HEK293 (cell line): ENCODE results near the gene MED10.

Source experiments
- CTCF ChIA-PET: fragments of 350-600 bp; formaldehyde crosslinking; extraction: SDS; loops from one replicate; lab custom pipeline; 2021; ENCODE audit warnings: antibody characterized with exemption; lab: Yijun Ruan, JAX
- POLR2A ChIA-PET: fragments of 300-600 bp; formaldehyde crosslinking; extraction: SDS; loops from one replicate; lab custom pipeline; 2020; ENCODE audit warnings: antibody characterized with exemption, inconsistent platforms; lab: Yijun Ruan, JAX
- H3K27ac ChIP-seq: fragments of 200-500 bp; sonication (Bioruptor generic); 2 replicates; pipeline ENCODE4 v1.5.1; 2014; ENCODE audit warnings: low read depth, low read length, control low read depth, inconsistent platforms; ENCODE audit errors: extremely low read depth
- H3K36me3 ChIP-seq, 2 experiments: fragments of 200-500 bp in 1 of 2; sonication (Bioruptor generic) in 1 of 2; 1 replicate in 1 of 2; 2 replicates in 1 of 2; pipeline ENCODE4 v1.5.1; 2014 to 2017; ENCODE audit warnings: inconsistent platforms in 2 of 2, low read length in 2 of 2; ENCODE audit not compliant: control insufficient read depth in 2 of 2, insufficient read depth in 1 of 2
- H3K4me1 ChIP-seq: fragments of 200-500 bp; sonication (Bioruptor generic); 2 replicates; pipeline ENCODE4 v1.5.1; 2014; ENCODE audit warnings: mild to moderate bottlenecking, low read length, inconsistent platforms; ENCODE audit not compliant: control insufficient read depth, insufficient read depth
- H3K4me3 ChIP-seq: 2 replicates; pipeline ENCODE4 v1.5.1; 2011; ENCODE audit warnings: low read depth, mild to moderate bottlenecking, control low read depth, low read length, moderate library complexity
- H3K9me3 ChIP-seq: fragments of 200-500 bp; sonication (Bioruptor generic); 2 replicates; pipeline ENCODE4 v1.5.1; 2014; ENCODE audit warnings: low read depth, low read length, inconsistent platforms; ENCODE audit not compliant: control insufficient read depth, insufficient read depth
- ATF2 ChIP-seq: fragments of 450-650 bp; formaldehyde crosslinking; IDR thresholded peaks from 2 replicates; pipeline ENCODE4 v1.5.1; 2016; ENCODE audit warnings: missing biosample characterization, missing genetic modification characterization, low read depth
- BCL11A ChIP-seq: fragments of 450-650 bp; formaldehyde crosslinking; IDR thresholded peaks from 2 replicates; pipeline ENCODE4 v1.5.1; 2016; ENCODE audit warnings: low read depth, missing biosample characterization, missing genetic modification characterization
- MEIS1 ChIP-seq: sonication (generic); formaldehyde crosslinking; IDR thresholded peaks from 2 replicates; pipeline ENCODE4 v1.8.1; 2022; ENCODE audit warnings: missing genetic modification reagents, mild to moderate bottlenecking, borderline replicate concordance
- ZBTB20 ChIP-seq: fragments of 450-650 bp; formaldehyde crosslinking; IDR thresholded peaks from 2 replicates; pipeline ENCODE4 v1.5.1; 2016; ENCODE audit warnings: missing biosample characterization, missing genetic modification characterization
- ZBTB7A ChIP-seq: fragments of 450-650 bp; formaldehyde crosslinking; IDR thresholded peaks from 2 replicates; pipeline ENCODE4 v1.5.1; 2016; ENCODE audit warnings: low read depth, missing biosample characterization, missing genetic modification characterization
- ZNF10 ChIP-seq: fragments of 450-650 bp; formaldehyde crosslinking; IDR thresholded peaks from 2 replicates; pipeline ENCODE4 v1.5.1; 2017; ENCODE audit warnings: missing biosample characterization, missing genetic modification characterization
- ZNF132 ChIP-seq: fragments of 450-650 bp; formaldehyde crosslinking; IDR thresholded peaks from 2 replicates; pipeline ENCODE4 v1.5.1; 2017; ENCODE audit warnings: missing biosample characterization, missing genetic modification characterization, borderline replicate concordance
- ZNF133 ChIP-seq: fragments of 450-650 bp; formaldehyde crosslinking; IDR thresholded peaks from 2 replicates; pipeline ENCODE4 v1.5.1; 2016; ENCODE audit warnings: missing biosample characterization, missing genetic modification characterization
- ZNF211 ChIP-seq: fragments of 450-650 bp; formaldehyde crosslinking; IDR thresholded peaks from 2 replicates; pipeline ENCODE4 v1.5.1; 2016; ENCODE audit warnings: low read depth, missing biosample characterization, missing genetic modification characterization
- ZNF239 ChIP-seq: fragments of 450-650 bp; formaldehyde crosslinking; IDR thresholded peaks from 2 replicates; pipeline ENCODE4 v1.5.1; 2016; ENCODE audit warnings: missing biosample characterization, missing genetic modification characterization
- ZNF324 ChIP-seq: fragments of 450-650 bp; formaldehyde crosslinking; IDR thresholded peaks from 2 replicates; pipeline ENCODE4 v1.5.1; 2016; ENCODE audit warnings: missing biosample characterization, missing genetic modification characterization
- ZNF354C ChIP-seq: fragments of 450-650 bp; formaldehyde crosslinking; IDR thresholded peaks from 2 replicates; pipeline ENCODE4 v1.5.1; 2016; ENCODE audit warnings: missing biosample characterization, missing genetic modification characterization, low read depth, borderline replicate concordance
- ZNF48 ChIP-seq: fragments of 450-650 bp; formaldehyde crosslinking; IDR thresholded peaks from 2 replicates; pipeline ENCODE4 v1.5.1; 2016; ENCODE audit warnings: missing biosample characterization, missing genetic modification characterization
- ZNF514 ChIP-seq: fragments of 450-650 bp; formaldehyde crosslinking; IDR thresholded peaks from 2 replicates; pipeline ENCODE4 v1.5.1; 2016; ENCODE audit warnings: missing biosample characterization, missing genetic modification characterization
- ZNF596 ChIP-seq: fragments of 450-650 bp; IDR thresholded peaks from 2 replicates; pipeline ENCODE4 v1.5.0; 2018; ENCODE audit warnings: missing biosample characterization, mild to moderate bottlenecking, missing genetic modification characterization, moderate library complexity
- ZNF677 ChIP-seq: fragments of 450-650 bp; IDR thresholded peaks from 2 replicates; pipeline ENCODE4 v1.5.0; 2018; ENCODE audit warnings: missing biosample characterization, mild to moderate bottlenecking, missing genetic modification characterization, moderate library complexity
- ZNF704 ChIP-seq: fragments of 450-650 bp; formaldehyde crosslinking; IDR thresholded peaks from 2 replicates; pipeline ENCODE4 v1.5.1; 2016; ENCODE audit warnings: missing biosample characterization, missing genetic modification characterization
- ZNF776 ChIP-seq: fragments of 450-650 bp; formaldehyde crosslinking; IDR thresholded peaks from 2 replicates; pipeline ENCODE4 v1.5.0; 2017; ENCODE audit warnings: missing biosample characterization, missing genetic modification characterization, borderline replicate concordance
- ZNF777 ChIP-seq: fragments of 450-650 bp; formaldehyde crosslinking; IDR thresholded peaks from 2 replicates; pipeline ENCODE4 v1.5.1; 2017; ENCODE audit warnings: missing biosample characterization, missing genetic modification characterization, borderline replicate concordance
- ZNF791 ChIP-seq: fragments of 450-650 bp; formaldehyde crosslinking; IDR thresholded peaks from 2 replicates; pipeline ENCODE4 v1.5.1; 2016; ENCODE audit warnings: missing biosample characterization, missing genetic modification characterization
- TF ChIP-seq, protein P1 (sequence below): fragments of 450-650 bp; formaldehyde crosslinking; IDR thresholded peaks from 2 replicates; pipeline ENCODE4; 2016; ENCODE audit warnings: missing biosample characterization, missing genetic modification characterization
- TF ChIP-seq, protein P2 (sequence below): fragments of 450-650 bp; formaldehyde crosslinking; IDR thresholded peaks from 2 replicates; pipeline ENCODE4 v1.5.1; 2016; ENCODE audit warnings: missing biosample characterization, missing genetic modification characterization

MED10 gene

DNA sequence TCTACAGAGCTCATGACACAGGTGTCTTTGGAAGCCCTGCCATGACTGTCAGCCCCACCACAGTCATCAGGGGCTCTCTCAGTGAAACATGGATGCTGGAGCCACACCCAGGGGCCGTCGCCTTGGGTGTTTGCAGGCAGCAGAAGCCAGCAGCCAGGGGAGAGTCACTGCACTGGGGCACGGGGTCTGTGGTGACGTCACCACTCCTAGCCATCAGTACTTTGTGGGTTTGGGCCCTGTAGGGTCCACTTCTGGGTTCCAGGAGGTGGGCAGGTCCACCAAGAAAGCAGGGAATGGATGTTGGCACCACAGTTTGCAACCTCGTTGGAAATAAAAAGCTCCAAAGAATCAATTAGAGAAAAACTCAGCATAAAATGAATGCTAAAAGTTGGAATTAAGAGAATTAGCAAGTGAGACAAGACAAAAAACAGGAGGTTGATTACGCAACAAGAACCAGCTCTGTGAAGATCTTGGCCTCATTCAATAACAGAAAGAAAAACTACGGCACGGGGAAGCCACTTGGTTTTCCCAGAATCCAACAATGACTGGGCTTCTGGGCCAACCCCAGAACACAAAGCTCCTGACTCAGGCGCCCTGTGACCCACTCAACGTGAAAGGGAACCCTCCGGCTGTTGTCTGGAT is 34.3 kb downstream of the MED10 start:
- CTCF ChIA-PET = interaction anchor here (0.9 kb wide), 1 partner anchor 182 kb away, joined by 4 read pairs; no protein-coding TSS in a partner anchor
- POLR2A ChIA-PET = no interaction called here
- H3K27ac ChIP-seq = no peak overlapping the region
- no peaks in the 10 kb centered on the region for H3K9me3 ChIP-seq
- H3K4me3 ChIP-seq = no peak overlapping the region
- H3K4me1 ChIP-seq = no peaks in the 10 kb centered on the region
- no peaks in the 10 kb centered on the region for H3K36me3 ChIP-seq
- TF ChIP-seq, protein P1, sequence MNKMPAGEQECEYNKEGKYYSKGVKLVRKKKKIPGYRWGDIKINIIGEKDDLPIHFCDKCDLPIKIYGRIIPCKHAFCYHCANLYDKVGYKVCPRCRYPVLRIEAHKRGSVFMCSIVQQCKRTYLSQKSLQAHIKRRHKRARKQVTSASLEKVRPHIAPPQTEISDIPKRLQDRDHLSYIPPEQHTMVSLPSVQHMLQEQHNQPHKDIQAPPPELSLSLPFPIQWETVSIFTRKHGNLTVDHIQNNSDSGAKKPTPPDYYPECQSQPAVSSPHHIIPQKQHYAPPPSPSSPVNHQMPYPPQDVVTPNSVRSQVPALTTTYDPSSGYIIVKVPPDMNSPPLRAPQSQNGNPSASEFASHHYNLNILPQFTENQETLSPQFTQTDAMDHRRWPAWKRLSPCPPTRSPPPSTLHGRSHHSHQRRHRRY (tag by site-specific recombination) = no peak
- no peak for TF ChIP-seq ZNF132 (tag by site-specific recombination)
- TF ChIP-seq, protein P2, sequence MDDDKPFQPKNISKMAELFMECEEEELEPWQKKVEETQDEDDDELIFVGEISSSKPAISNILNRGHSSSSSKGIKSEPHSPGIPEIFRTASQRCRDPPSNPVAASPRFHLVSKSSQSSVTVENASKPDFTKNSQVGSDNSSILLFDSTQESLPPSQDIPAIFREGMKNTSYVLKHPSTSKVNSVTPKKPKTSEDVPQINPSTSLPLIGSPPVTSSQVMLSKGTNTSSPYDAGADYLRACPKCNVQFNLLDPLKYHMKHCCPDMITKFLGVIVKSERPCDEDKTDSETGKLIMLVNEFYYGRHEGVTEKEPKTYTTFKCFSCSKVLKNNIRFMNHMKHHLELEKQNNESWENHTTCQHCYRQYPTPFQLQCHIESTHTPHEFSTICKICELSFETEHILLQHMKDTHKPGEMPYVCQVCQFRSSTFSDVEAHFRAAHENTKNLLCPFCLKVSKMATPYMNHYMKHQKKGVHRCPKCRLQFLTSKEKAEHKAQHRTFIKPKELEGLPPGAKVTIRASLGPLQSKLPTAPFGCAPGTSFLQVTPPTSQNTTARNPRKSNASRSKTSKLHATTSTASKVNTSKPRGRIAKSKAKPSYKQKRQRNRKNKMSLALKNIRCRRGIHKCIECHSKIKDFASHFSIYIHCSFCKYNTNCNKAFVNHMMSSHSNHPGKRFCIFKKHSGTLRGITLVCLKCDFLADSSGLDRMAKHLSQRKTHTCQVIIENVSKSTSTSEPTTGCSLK (tag by site-specific recombination) = no peak
- peak; percentile 69 for TF ChIP-seq ATF2

- Histone ChIP-seq H3K9me3 (no peaks in the 10 kb centered on the region), H3K4me3 (no peak overlapping the region), H3K36me3 (no peaks in the 10 kb centered on the region), H3K27ac (no peak overlapping the region), H3K4me1 (no peaks in the 10 kb centered on the region)
- CTCF ChIA-PET = interaction anchor here (0.5 to 1.0 kb wide), 3 partner anchors 64 to 422 kb away, joined by 3 to 4 read pairs (median 4); no protein-coding TSS in a partner anchor
- no peak for TF ChIP-seq BCL11A (tag by site-specific recombination)
- no peak for TF ChIP-seq ZNF132 (tag by site-specific recombination)
- no peak for TF ChIP-seq ZBTB7A (tag by site-specific recombination)
- no peak for TF ChIP-seq ZNF324 (tag by site-specific recombination)
- TF ChIP-seq ZNF239 = no peak
- no peak for TF ChIP-seq ZNF704 (tag by site-specific recombination)
- no peak for TF ChIP-seq ZNF10 (tag by site-specific recombination)
- no peak for TF ChIP-seq ZNF777
- no peak for TF ChIP-seq ZNF48 (tag by site-specific recombination)
- TF ChIP-seq ZNF791 = no peak
- no peak for TF ChIP-seq MEIS1 (CRISPR knock-in tag)
- TF ChIP-seq ZNF514 (tag by site-specific recombination) = no peak
- TF ChIP-seq, protein P2 (tag by site-specific recombination) = no peak
- no peak for TF ChIP-seq ZBTB20
- TF ChIP-seq ZNF211 (tag by site-specific recombination) = no peak
- no peak for TF ChIP-seq ZNF596 (tag by site-specific recombination)
- TF ChIP-seq ZNF133 (tag by site-specific recombination) = no peak
- TF ChIP-seq ZNF354C = no peak
- TF ChIP-seq ZNF677 (tag by site-specific recombination) = no peak
- TF ChIP-seq ZNF776 = no peak
- POLR2A ChIA-PET = interaction anchor here (0.6 kb wide), 1 partner anchor 1271 kb away, joined by 3 read pairs; no protein-coding TSS in a partner anchor
Observed at GRCh38 chr5:6342689-6343315, 35.5 kb downstream of the MED10 start.
